ENCODE measurements around the gene UBE2O.

- TF ChIP-seq EZH2 (IDR thresholded peaks at IDR 0.05; ENCODE audit: borderline replicate concordance, low read depth, low read length, poor library complexity, severe bottlenecking) (no peak), CTCF (conservative IDR thresholded peaks at IDR 0.05; ENCODE audit: low read depth, low read length) (no peak)
Measured at GRCh38 chr17:76378548-76379274, 74.2 kb downstream of the UBE2O start.
